Hepatocyte (in vitro differentiated cells): ENCODE data around the gene FSIP1. TPM values are rescaled to one million over a fixed set of nuclear protein-coding genes. Genes with fewer than 3 reads are reported as not detected.
A peak's percentile ranks its signal among the peaks of the same experiment; 100 is the strongest.

Experiments used
- DNase-seq: peaks from one replicate; pipeline ENCODE4 v3.0.0-alpha.2; 2016; ENCODE audit warnings: low spot score
- H2AFZ ChIP-seq: fragments of 200-600 bp; sonication (generic); 2 replicates; pipeline ENCODE4 v1.6.0; 2016; ENCODE audit warnings: antibody characterized with exemption, mild to moderate bottlenecking
- H3K27ac ChIP-seq: fragments of 200-600 bp; sonication (generic); 2 replicates; pipeline ENCODE4 v1.5.1; 2016; ENCODE audit warnings: mild to moderate bottlenecking
- H3K27me3 ChIP-seq: fragments of 200-600 bp; sonication (generic); 2 replicates; pipeline ENCODE4 v1.6.1; 2016
- H3K36me3 ChIP-seq: fragments of 200-600 bp; sonication (generic); replicated peaks from 2 replicates; pipeline ENCODE4 v1.5.1; 2016; ENCODE audit warnings: low read depth; ENCODE audit not compliant: insufficient read depth
- H3K4me1 ChIP-seq: fragments of 200-600 bp; sonication (generic); 2 replicates; pipeline ENCODE4 v1.5.1; 2016; ENCODE audit warnings: mild to moderate bottlenecking, moderate library complexity; ENCODE audit not compliant: insufficient read depth
- H3K4me2 ChIP-seq: fragments of 200-600 bp; sonication (generic); 2 replicates; pipeline ENCODE4 v1.6.0; 2016
- H3K4me3 ChIP-seq: fragments of 200-600 bp; sonication (generic); 2 replicates; pipeline ENCODE4 v1.5.1; 2016; ENCODE audit warnings: mild to moderate bottlenecking
- H3K79me2 ChIP-seq: fragments of 200-600 bp; sonication (generic); 2 replicates; pipeline ENCODE4 v1.6.0; 2017; ENCODE audit warnings: mild to moderate bottlenecking
- H3K9me2 ChIP-seq: fragments of 200-600 bp; sonication (generic); replicated peaks from 2 replicates; pipeline ENCODE4 v1.6.0; 2017; ENCODE audit warnings: mild to moderate bottlenecking; ENCODE audit not compliant: insufficient read depth
- H3K9me3 ChIP-seq: fragments of 200-600 bp; sonication (generic); 2 replicates; pipeline ENCODE4 v1.5.1; 2016; ENCODE audit warnings: low read depth, mild to moderate bottlenecking
- H4K20me1 ChIP-seq: fragments of 200-600 bp; sonication (generic); 2 replicates; pipeline ENCODE4 v1.6.0; 2016; ENCODE audit warnings: mild to moderate bottlenecking; ENCODE audit not compliant: insufficient read depth, poor library complexity, severe bottlenecking
- EZH2 ChIP-seq: fragments of 200-600 bp; sonication (generic); IDR thresholded peaks from 2 replicates; pipeline ENCODE4 v1.6.1; 2016; ENCODE audit warnings: antibody characterized with exemption, mild to moderate bottlenecking, borderline replicate concordance
- EZH2phosphoT487 ChIP-seq: fragments of 200-600 bp; sonication (generic); IDR thresholded peaks from one replicate; pipeline ENCODE4 v1.6.1; 2018; ENCODE audit warnings: antibody characterized with exemption, mild to moderate bottlenecking, low read depth, moderate library complexity; ENCODE audit not compliant: unreplicated experiment, severe bottlenecking
- WGBS: methylation state at CpG from one replicate; pipeline ENCODE4 v1.1.6; 2016; ENCODE audit warnings: low lambda C conversion rate; ENCODE audit errors: missing lambda C conversion rate; 5-methylcytosine and 5-hydroxymethylcytosine counted together
- polyA plus RNA-seq: library from polyadenylated mRNA; unstranded; fragments of >200 nt; fragmentation: Nextera tagmentation; extraction: Ambion mirVana; gene quantifications from 2 replicates; pipeline ENCODE4 v1.2.1, GENCODE V29; 2016
- total RNA-seq: library from RNA; depleted of rRNA; stranded (reverse); fragments of >200 nt; gene quantifications from 2 replicates; pipeline ENCODE4 v1.2.3, GENCODE V29; 2014
- TF ChIP-seq, protein P1 (sequence below): fragments of 200-600 bp; sonication (generic); IDR thresholded peaks from 2 replicates; pipeline ENCODE4 v1.5.1; 2016; ENCODE audit warnings: antibody characterized with exemption, mild to moderate bottlenecking; ENCODE audit not compliant: poor library complexity

FSIP1 gene
- total and polyA plus RNA-seq, 2 experiments from 2014 or later: 0.60 to 0.79 TPM

DNA sequence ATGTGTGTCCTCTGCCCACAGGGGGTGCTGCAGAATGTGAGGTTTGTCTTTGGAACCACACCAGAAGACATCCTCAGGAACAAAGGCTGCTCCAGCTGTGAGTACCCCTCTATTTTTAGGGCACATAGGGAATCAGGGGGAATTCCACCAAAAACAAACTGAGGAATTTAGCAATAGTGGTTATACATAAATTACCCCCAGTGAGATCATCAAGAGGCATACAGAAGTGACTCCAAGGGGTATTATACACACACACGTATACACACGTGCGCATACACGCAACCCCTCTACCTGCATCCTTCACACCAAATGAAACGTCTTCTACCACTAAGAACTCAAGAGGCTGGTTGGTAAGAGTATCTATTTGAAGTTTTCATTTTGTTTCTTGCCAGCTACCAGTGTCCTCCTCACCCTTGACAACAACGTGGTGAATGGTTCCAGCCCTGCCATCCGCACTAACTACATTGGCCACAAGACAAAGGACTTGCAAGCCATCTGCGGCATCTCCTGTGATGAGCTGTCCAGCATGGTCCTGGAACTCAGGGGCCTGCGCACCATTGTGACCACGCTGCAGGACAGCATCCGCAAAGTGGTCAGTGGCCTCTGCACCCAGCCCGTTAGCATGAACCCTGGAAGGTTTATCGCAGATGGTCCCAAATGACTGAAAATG is 198.9 kb downstream of the FSIP1 start:
- peaks cover 17% of the 10 kb centered on the region for H4K20me1 ChIP-seq
- no peak overlapping the region for H2AFZ ChIP-seq
- H3K36me3 ChIP-seq: no peaks in the 10 kb centered on the region
- peaks cover 14% of the 10 kb centered on the region for H3K4me1 ChIP-seq
- H3K27ac ChIP-seq: no peak overlapping the region
- peak; percentile 48 for DNase-seq
- no peaks in the 10 kb centered on the region for H3K9me2 ChIP-seq
- no peaks in the 10 kb centered on the region for H3K9me3 ChIP-seq
- H3K4me2 ChIP-seq: peak overlapping the region; percentile 81
- 90% methylated on average over 13 of the region's 13 CpGs for WGBS
- H3K4me3 ChIP-seq: peak overlapping the region; percentile 7
- no peaks in the 10 kb centered on the region for H3K27me3 ChIP-seq
- TF ChIP-seq EZH2: no peak
- TF ChIP-seq, protein P1, sequence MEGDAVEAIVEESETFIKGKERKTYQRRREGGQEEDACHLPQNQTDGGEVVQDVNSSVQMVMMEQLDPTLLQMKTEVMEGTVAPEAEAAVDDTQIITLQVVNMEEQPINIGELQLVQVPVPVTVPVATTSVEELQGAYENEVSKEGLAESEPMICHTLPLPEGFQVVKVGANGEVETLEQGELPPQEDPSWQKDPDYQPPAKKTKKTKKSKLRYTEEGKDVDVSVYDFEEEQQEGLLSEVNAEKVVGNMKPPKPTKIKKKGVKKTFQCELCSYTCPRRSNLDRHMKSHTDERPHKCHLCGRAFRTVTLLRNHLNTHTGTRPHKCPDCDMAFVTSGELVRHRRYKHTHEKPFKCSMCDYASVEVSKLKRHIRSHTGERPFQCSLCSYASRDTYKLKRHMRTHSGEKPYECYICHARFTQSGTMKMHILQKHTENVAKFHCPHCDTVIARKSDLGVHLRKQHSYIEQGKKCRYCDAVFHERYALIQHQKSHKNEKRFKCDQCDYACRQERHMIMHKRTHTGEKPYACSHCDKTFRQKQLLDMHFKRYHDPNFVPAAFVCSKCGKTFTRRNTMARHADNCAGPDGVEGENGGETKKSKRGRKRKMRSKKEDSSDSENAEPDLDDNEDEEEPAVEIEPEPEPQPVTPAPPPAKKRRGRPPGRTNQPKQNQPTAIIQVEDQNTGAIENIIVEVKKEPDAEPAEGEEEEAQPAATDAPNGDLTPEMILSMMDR: peak; percentile 38
- peaks cover 30% of the 10 kb centered on the region for H3K79me2 ChIP-seq

DNA sequence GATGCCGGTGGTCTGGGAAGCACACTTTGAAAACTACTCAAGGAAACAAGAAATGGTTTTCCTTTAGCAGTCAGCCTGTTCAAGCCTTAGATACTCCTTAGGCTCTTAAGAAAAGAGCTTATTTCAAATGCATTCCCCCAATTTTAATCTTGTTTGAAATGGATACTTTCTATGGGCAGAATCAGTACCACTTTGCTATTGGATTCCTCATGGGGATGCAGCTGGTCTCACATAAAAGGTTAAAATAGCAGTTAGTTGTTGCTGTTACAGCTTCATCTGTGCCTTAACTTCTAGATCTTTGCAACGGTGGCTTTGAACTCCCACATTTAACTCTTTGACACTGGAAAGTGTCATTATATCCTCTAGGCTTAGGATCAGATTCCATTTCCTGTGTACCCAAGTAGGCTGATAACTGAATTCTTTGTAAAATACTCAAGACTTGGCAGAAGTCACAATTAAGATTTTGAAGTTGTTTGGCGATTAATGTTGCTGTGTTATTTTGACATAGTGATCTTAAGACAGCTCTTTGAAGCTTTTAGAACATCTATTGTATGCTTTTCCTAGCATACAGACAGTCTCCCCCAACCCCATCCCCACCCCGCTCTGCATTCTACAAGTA is 199.6 kb downstream of the FSIP1 start:
- TF ChIP-seq, protein P1: no peak
- TF ChIP-seq EZH2 (no peak), EZH2phosphoT487 (no peak)
- H4K20me1 ChIP-seq: peaks cover 17% of the 10 kb centered on the region
- H3K79me2 ChIP-seq: peaks cover 30% of the 10 kb centered on the region
- 65% methylated on average over 4 of the region's 4 CpGs for WGBS
- H3K9me3 ChIP-seq: no peaks in the 10 kb centered on the region
- H3K4me2 ChIP-seq: peak overlapping the region; percentile 81
- H2AFZ ChIP-seq: no peak overlapping the region
- H3K27me3 ChIP-seq: no peaks in the 10 kb centered on the region
- peaks cover 17% of the 10 kb centered on the region for H3K4me1 ChIP-seq
- H3K27ac ChIP-seq: no peak overlapping the region
- H3K4me3 ChIP-seq: peak overlapping the region; percentile 23
- H3K9me2 ChIP-seq: no peaks in the 10 kb centered on the region
- H3K36me3 ChIP-seq: no peaks in the 10 kb centered on the region
- DNase-seq: no peak

DNA sequence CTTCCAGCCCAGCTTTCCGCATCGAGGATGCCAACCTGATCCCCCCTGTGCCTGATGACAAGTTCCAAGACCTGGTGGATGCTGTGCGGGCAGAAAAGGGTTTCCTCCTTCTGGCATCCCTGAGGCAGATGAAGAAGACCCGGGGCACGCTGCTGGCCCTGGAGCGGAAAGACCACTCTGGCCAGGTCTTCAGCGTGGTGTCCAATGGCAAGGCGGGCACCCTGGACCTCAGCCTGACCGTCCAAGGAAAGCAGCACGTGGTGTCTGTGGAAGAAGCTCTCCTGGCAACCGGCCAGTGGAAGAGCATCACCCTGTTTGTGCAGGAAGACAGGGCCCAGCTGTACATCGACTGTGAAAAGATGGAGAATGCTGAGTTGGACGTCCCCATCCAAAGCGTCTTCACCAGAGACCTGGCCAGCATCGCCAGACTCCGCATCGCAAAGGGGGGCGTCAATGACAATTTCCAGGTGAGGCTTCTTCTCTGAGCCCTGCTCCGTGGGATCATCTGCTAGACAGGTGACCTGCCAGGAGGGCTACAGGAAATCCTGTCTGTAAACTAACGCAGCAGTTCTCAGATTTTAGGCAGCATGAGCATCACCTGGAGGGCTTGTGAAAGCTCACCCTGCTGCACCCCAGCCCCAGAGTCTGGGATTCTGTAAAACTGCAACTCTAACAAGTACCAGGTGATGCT is 200.2 kb downstream of the FSIP1 start:
- WGBS: 81% methylated on average over 20 of the region's 20 CpGs
- TF ChIP-seq EZH2 (no peak), EZH2phosphoT487 (no peak)
- TF ChIP-seq, protein P1: no peak
- Histone ChIP-seq H3K79me2 (peaks cover 30% of the 10 kb centered on the region), H4K20me1 (peaks cover 17% of the 10 kb centered on the region), H3K4me1 (peaks cover 17% of the 10 kb centered on the region), H3K9me3 (no peaks in the 10 kb centered on the region), H2AFZ (no peak overlapping the region), H3K27ac (no peak overlapping the region), H3K4me2 (peak overlapping the region; percentile 81), H3K9me2 (no peaks in the 10 kb centered on the region), H3K4me3 (peak overlapping the region; percentile 23), H3K27me3 (no peaks in the 10 kb centered on the region), H3K36me3 (no peaks in the 10 kb centered on the region)
- DNase-seq: no peak
